H1 (cell line): ENCODE measurements around the gene ASXL1. TPM values are rescaled to one million over a fixed set of nuclear protein-coding genes. Genes with fewer than 3 reads are reported as not detected.

Experiments used
- RXRA ChIP-seq: IDR thresholded peaks from 2 replicates; pipeline ENCODE4 v1.6.1; 2011; ENCODE audit warnings: low read depth, mild to moderate bottlenecking, low read length, moderate library complexity; ENCODE audit not compliant: insufficient read depth
- polyA plus RNA-seq, 7 experiments: library from polyadenylated mRNA; depleted of rRNA in 3 of 7; stranded (reverse) in 5 of 7; unstranded in 2 of 7; fragments of >200 nt in 5 of 7; fragments of 200-250 nt in 2 of 7; gene quantifications; 1 replicate in 5 of 7; 2 replicates in 1 of 7; 4 replicates in 1 of 7; pipeline versions ENCODE4 v1.2.1 to v1.2.3, GENCODE V29; 2011 to 2013; ENCODE audit warnings: missing spikeins in 2 of 7, mixed read lengths in 2 of 7
- total RNA-seq: library from RNA; stranded (reverse); fragmentation: NEBNext Ultra II Directional; extraction: Animal tissue kit (Norgen Biotek cat#: 25700); gene quantifications from 2 replicates; pipeline ENCODE4 v1.2.1, GENCODE V29; 2021

ASXL1 gene
- total and polyA plus RNA-seq, 2 of the 8 experiments (the other 6 are each of a cell fraction or from before 2014, with no cell fraction given), result 10.6 to 26.5 TPM

DNA sequence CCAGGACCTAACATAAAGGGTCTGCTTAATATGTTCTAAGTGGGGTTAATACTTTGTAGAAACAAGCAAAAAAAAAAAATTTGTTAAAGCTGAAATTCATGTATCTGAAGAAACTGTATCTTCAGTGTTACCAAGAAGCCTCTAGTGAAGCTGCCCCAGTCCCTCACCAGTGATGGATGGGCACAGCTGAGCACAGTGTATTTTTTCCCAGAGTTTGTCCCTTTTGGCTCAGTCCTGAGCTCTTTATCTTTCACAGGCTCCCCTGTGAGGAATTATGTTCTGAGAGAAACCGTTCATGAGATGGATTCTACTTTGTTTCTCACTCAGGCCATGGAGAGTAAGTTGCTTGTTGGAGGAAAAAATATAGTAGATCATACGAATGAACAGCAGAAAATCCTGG is 42.2 kb upstream of the ASXL1 start (continued):
- TF ChIP-seq RXRA, result no peak
